Chondrocyte (in vitro differentiated cells): ENCODE results near the gene FAM83F. TPM values are rescaled to one million over a fixed set of nuclear protein-coding genes. Genes with fewer than 3 reads are reported as not detected.
"Not testable (repeated sequence)": the region's sequence is repeated elsewhere in the genome, so short reads cannot be mapped to it uniquely, and the experiment has no call there.

Experiments used
- DNase-seq: peaks from one replicate; pipeline ENCODE4 v3.0.0; 2021; ENCODE audit warnings: mixed read lengths, low spot score
- H3K27ac Mint-ChIP-seq: one replicate; pipeline ENCODE4 v1.8.0; 2021; ENCODE audit warnings: mild to moderate bottlenecking, moderate library complexity, mixed read lengths; ENCODE audit not compliant: unreplicated experiment
- H3K27me3 Mint-ChIP-seq: 2 replicates; pipeline ENCODE4 v1.8.0; 2021; ENCODE audit warnings: low read depth, mixed read lengths
- H3K36me3 Mint-ChIP-seq: 2 replicates; pipeline ENCODE4 v1.8.0; 2021; ENCODE audit warnings: low read depth, mixed read lengths
- H3K4me1 Mint-ChIP-seq: 2 replicates; pipeline ENCODE4 v1.8.0; 2021; ENCODE audit warnings: low read depth, mild to moderate bottlenecking, mixed read lengths
- H3K4me3 Mint-ChIP-seq: one replicate; pipeline ENCODE4 v1.8.0; 2021; ENCODE audit warnings: mild to moderate bottlenecking, moderate library complexity, mixed read lengths; ENCODE audit not compliant: unreplicated experiment
- H3K9me3 Mint-ChIP-seq: 2 replicates; pipeline ENCODE4 v1.8.0; 2021; ENCODE audit warnings: low read depth, mixed read lengths
- CTCF ChIP-seq: fragments of 200-600 bp; sonication (generic); IDR thresholded peaks from 2 replicates; pipeline ENCODE4 v1.5.0; 2021; ENCODE audit warnings: antibody characterized with exemption, mild to moderate bottlenecking, moderate library complexity
- total RNA-seq: library from RNA; stranded (reverse); gene quantifications from 3 replicates; pipeline ENCODE4 v1.2.1, GENCODE V29; 2021

The FAM83F gene
- total RNA-seq, 1 donor from 2014 or later, result 0.22 TPM

- H3K9me3 Mint-ChIP-seq, H3K27ac Mint-ChIP-seq, H3K27me3 Mint-ChIP-seq, DNase-seq, H3K4me1 Mint-ChIP-seq, H3K36me3 Mint-ChIP-seq, H3K4me3 Mint-ChIP-seq: not testable (repeated sequence)
- TF ChIP-seq CTCF, result peak; percentile 51
These were observed 30.3 kb downstream of the FAM83F start for GRCh38 chr22:40025062-40025379.

DNA sequence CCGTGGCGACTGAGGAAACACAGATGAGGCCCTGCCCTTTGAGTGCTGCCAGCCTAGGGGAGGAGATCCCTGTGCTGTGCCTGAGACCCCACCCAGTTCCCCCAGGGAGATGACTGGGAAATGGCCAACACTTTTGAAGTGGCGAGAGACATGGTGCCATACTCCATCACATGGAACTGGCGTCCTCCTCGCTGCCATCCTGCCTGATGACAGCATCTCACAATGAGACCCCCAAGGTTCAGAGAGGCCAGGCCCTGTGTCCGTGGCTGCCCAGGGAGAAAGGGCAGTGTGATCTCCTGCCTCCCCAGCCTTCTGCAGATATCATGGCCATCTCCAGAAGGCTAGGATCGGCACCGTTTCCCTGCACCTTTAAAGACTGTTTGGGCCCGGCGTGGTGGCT is 31.1 kb downstream of the FAM83F start:
- DNase-seq, result no peak
- no peaks in the 10 kb centered on the region for H3K4me1 Mint-ChIP-seq
- H3K4me3 Mint-ChIP-seq, result no peak overlapping the region
- no peak overlapping the region for H3K27ac Mint-ChIP-seq
- no peak for TF ChIP-seq CTCF
- no peaks in the 10 kb centered on the region for H3K36me3 Mint-ChIP-seq
- H3K9me3 Mint-ChIP-seq, result no peaks in the 10 kb centered on the region
- no peaks in the 10 kb centered on the region for H3K27me3 Mint-ChIP-seq

DNA sequence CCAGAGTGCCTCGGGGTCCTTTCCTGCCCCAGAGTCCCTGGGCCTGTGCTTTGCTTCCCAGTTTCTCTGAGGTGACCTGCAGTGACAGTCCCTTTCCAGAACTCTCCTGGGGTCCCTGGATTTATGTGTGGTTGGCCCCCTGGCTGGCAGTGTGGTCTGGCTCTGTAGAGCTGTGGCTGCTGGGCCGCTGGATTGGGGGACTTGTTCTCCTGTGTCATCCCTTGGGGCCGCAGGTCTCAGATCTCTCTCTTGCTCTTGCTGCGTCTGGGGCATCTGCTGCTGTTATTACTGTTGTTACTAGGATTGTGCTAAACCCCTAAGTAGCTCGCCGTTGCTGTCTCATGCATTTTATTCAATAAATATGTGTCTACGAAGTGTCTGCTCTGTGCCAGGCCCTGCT is 31.9 kb downstream of the FAM83F start:
- Mint-ChIP-seq H3K9me3 (no peaks in the 10 kb centered on the region), H3K4me3 (no peak overlapping the region), H3K4me1 (peaks cover 1% of the 10 kb centered on the region), H3K27ac (no peak overlapping the region), H3K27me3 (no peaks in the 10 kb centered on the region), H3K36me3 (no peaks in the 10 kb centered on the region)
- TF ChIP-seq CTCF, result no peak
- DNase-seq, result no peak

GRCh38 chr22:40027191-40028097 is 32.7 kb downstream of the FAM83F start:
- H3K4me1 Mint-ChIP-seq, result peaks cover 6% of the 10 kb centered on the region
- no peak for TF ChIP-seq CTCF
- no peaks in the 10 kb centered on the region for H3K27me3 Mint-ChIP-seq
- no peaks in the 10 kb centered on the region for H3K9me3 Mint-ChIP-seq
- H3K27ac Mint-ChIP-seq, result no peak overlapping the region
- no peaks in the 10 kb centered on the region for H3K36me3 Mint-ChIP-seq
- DNase-seq, result no peak
- no peak overlapping the region for H3K4me3 Mint-ChIP-seq

GRCh38 chr22:40028098-40028425 is 33.3 kb downstream of the FAM83F start:
- no peak for TF ChIP-seq CTCF
- peaks cover 6% of the 10 kb centered on the region for H3K4me1 Mint-ChIP-seq
- no peak for DNase-seq
- no peak overlapping the region for H3K4me3 Mint-ChIP-seq
- H3K9me3 Mint-ChIP-seq, result no peaks in the 10 kb centered on the region
- no peaks in the 10 kb centered on the region for H3K27me3 Mint-ChIP-seq
- no peak overlapping the region for H3K27ac Mint-ChIP-seq
- no peaks in the 10 kb centered on the region for H3K36me3 Mint-ChIP-seq
